GM19099 (cell line): Measurements from ENCODE around the gene UNC50.

ENCODE experiments used
- POLR2A ChIP-seq: IDR thresholded peaks from 3 replicates; pipeline ENCODE4 v1.6.1; 2011; ENCODE audit warnings: low read depth; ENCODE audit not compliant: insufficient read length; ENCODE audit errors: extremely low read depth

Gene UNC50

DNA sequence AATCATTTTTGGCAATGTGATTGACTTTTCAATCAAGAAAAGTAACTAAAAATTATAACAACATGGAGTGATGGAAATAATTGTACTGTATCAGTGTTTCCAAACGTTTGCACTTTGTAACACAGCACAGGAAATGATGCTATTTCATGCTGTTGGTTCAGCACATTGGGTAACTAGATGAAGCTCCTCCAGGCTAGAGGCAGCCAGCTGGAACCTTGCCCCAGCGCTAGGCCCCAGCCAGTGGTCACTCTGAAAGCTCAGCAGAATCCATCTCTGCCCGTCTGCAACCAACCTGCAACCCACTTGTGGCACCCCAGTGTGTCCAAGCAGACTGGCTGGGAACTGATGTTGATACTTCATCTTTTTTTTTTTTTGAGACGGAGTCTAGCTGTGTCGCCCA, 15.3 kb downstream of the UNC50 start:
- no peak for TF ChIP-seq POLR2A

DNA sequence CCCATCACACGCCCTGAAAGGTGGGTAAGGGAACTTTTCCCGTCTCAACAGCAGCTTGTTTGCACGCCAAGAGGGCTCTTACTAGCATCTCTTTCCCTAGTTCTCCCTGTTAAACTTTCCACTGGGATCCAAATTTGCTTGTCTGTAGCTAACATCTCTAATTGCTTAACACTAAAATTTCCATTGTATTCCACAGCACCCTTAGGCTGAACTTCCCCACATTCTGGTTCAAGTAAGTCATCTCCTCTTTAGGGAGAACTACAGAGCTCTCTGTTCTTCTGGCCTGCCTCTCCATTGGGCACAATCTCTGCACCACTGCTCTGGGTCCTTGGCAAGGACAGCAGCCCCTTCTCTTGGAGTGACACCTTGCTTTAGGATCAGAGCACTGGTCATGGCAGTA, 24.0 kb downstream of the UNC50 start:
- TF ChIP-seq POLR2A = no peak

DNA sequence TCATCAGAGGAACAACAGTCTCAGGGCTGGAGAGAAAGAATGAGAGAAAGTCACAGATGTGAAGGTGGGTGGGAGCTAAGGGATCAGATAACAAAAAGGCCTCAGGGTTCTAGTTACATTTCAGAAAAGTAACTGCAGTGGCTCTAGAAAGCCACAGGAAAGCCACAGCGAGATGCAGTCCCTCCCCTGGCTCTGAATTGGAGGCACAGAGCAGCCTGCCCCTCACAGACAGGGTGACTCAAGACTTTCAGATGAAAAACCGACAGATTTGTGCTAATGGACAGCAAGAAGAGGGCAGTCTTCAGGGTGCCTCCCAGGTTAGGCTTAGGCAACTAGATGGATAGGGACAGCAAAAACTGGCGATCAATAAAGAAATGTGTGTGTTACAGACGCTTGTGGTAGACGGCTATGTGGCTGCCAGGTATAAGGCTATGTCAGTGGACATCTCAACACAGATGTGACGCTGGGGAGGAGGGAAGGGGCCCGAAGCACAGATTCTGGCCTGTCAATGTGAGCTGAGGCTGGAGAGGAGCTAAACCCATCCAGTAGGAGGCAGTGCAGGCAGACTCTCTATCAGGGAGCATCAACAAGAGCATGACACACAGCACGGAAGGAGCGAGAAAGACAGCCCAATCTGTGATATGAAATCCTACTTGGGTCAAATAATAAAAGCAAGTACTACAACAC, 26.2 kb downstream of the UNC50 start:
- no peak for TF ChIP-seq POLR2A

DNA sequence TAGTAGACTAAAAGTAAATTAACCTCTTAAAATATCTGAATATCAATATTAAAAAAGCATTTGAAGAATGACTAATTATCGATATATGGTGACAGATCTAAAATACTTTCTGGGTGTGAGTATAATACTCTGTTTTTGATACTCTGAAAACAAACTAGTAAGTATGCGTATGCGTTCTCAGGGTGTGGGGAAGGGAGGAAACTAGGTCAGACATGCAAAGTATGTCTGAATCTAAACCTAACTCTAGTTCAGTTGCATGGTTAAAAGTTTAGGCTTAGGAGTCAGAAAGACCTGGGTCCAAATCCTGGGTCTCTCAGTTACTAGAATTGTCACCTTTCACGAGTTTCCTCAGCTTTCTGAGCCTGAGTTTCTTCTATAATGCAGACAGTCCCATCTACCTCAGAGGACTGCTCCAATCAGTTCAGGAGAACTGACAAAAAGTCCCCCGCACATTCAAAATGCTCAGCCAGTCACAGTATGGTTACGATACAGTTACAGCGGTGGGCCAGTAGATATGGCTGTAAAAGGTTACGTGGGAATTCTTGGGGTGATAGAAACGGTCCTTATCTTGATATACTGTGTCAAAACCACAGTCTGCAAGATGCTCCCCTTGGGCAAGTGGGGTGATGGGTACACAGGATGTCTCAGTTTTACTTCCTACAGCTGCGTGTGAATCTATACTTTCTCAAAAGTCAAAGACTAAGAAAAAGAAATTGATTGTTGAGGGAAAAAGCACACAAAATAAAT, 29.2 kb downstream of the UNC50 start:
- TF ChIP-seq POLR2A = no peak

DNA sequence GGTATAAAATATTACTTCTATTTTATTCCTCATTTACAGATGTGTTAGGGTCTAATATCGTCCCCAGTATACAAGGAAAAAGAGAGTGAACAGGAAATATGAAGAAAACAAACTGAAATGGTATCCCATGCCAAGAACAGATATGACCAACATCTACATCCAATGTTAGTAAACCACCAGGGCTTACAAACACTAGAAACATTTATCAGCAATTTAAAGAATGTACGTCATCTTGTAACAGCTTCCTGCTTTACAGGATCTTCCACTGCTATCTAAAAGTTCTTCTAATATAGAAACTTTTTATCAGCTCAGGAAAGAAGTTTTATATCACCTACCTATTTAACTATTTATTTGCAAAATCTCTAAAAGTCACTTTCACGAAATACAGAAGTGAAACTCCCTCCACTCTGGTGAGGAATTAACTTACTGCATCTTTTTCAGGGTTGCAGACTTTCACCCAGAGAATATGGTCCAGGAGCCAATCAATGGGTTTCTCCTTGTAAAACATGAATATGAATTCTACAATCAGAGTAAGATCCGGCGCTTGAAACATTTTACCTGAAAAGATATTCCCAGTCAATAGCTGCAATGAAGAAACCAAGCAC, 35.2 kb downstream of the UNC50 start:
- no peak for TF ChIP-seq POLR2A

DNA sequence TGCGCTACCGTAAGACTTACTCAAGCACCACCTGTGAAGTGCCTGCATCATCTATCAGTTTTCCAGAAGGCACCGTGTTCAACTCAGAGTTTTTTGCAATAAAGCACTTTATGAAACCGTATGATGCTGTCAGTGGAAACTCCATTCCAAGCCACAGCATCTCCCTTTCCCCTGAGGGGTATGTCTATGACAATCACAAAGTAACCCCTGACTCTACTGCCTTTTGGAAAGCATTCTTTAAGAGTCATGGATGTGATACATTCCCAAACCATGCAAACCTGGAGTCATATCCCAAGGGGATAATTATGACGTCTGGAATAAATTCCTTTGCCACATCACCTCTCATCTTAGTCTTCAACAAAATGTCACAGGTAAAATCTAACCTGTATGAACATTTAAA, 39.2 kb downstream of the UNC50 start:
- no peak for TF ChIP-seq POLR2A

DNA sequence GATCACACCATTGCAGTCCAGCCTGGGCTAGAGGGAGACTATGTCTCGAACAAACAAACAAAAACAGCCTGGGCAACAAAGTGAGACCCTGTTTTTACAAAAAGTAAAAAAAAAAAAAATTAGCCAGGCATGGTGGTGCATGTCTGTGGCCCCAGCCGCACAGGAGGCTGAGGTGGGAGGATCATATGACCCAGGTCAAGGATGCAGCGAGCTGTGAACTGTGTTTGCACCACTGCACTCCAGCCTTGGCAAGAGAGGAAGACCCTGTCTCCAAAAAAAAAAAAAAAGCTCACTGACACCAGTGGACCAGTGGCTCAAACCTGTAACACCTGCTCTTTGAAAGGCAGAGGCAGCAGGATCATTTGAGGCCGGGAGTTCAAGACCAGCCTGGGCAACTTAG, 40.1 kb downstream of the UNC50 start:
- no peak for TF ChIP-seq POLR2A

DNA sequence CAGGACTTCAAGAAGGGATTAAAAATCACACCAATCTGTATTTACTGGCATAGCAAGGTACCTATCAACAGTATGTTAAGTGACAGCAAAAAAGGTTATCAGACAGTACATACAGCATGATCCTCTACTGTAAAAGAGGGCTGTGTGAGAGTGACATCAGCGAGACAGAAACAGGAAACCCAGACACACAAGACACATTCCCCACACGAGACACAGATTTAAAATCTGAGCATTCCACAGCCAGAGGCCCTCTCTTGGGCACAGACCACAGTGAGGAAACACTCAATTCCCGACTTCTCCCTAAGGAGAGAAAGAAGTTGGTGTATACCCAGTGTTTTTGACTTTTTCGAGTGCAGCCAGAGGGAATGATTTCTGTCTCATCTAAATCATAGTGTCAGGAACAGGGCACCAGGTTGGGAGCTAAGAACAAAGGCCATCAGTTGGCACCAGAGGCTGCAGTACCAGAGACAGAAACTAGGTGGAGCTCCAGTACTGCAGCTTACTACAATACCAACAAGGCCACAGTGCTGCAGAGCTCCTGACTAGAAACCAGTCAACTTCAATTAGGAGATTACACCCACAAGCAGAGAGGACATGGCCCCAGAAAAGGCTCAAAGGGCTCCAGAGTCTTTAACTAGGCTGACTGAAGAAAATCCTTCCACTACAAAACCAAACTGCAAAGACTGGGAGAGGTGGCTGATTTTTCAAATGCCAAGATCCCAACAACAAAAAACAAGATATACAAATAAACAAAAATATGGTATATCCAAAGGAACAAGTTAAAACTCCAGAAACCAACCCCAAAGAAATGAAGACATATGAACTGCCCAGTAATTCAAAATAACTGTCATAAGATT, 41.0 kb downstream of the UNC50 start:
- TF ChIP-seq POLR2A = no peak

DNA sequence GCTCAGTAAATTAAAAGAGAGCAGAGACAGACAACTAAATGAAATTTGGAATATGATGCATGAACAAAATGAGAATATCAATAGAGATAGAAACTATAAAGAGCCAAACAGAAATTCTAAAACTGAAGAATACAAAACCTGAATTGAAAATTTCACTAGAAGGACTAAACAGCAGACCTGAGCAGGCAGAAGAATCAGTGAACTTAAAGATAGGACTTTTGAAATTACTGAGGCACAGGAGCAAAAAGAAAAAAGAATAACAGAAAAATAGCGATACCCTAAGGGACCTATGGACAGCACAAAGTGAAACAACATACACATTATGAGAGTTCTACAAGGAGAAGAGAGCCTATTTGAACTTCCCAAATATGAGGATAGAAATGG, 41.6 kb downstream of the UNC50 start:
- TF ChIP-seq POLR2A = no peak

DNA sequence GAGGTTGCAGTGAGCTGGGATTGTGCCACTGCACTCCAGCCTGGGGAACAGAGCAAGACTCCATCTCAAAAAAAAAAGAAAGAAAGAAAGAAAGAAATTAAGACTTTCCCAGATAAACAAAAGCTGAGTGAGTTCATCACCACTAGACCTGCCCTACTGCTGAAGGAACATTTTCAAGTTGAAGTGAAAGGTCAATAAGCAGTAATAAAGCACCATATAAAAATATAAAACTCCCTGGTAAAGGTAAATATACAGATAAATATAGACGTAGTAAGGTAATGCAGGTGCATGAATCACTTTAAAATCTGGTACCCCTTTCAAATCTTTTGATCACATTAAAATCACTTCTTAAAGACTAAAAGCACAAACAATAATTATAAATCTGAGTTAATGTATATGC, 42.6 kb downstream of the UNC50 start:
- no peak for TF ChIP-seq POLR2A

DNA sequence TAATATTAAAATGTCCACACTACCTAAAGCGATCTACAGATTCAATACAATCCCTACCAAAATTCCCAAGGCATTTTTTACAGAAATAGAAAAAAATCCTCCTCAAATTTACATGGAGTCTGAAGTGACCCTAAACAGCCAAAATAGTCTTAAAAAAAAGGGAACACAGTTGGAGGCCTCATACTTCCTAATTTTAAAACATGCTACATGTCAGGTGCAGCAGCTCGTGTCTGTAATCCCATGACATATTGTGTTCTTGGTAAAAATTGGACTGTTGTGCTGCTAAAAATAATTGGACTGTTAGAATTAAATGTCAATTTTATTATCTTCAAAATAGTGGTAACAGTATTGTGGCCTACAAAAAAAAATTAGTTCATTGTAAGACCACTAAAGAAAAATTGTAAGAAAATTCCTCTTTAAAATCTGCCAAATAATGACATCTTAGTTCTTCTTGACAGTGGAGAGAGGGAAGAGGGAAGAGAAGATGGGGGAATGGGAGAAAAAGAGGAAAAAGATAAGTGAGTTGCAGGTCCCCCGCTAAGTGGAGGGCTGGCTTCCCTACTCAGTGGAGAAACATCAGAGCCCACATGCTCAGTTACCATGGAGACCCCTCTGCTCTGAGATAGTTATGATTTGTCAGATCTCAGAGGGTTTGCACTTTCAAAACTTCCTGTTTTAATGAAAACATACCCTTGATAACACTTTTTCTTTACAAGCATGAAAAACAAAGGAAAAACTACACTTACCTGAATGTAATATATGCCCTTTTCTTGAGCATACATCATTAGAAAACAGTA, 46.5 kb downstream of the UNC50 start:
- TF ChIP-seq POLR2A = no peak

DNA sequence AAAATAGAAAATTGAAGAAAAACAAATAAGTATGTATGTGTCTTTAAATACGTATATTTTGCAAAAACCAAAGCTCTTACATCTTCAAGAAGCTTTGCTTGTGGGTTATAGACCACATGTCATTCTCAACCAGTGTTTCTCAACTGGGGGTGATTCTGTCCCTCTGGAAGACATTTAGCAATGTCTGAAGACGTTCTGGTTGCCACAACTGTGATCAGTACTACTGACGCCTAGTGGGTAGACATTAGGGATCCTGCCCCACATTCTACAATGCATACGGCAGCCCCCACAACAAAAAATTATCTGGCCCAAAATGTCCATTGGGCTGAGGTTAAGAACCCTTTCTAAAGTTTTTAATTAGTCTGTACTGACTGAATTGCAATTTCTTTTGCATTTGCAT, 48.4 kb downstream of the UNC50 start:
- TF ChIP-seq POLR2A = no peak

DNA sequence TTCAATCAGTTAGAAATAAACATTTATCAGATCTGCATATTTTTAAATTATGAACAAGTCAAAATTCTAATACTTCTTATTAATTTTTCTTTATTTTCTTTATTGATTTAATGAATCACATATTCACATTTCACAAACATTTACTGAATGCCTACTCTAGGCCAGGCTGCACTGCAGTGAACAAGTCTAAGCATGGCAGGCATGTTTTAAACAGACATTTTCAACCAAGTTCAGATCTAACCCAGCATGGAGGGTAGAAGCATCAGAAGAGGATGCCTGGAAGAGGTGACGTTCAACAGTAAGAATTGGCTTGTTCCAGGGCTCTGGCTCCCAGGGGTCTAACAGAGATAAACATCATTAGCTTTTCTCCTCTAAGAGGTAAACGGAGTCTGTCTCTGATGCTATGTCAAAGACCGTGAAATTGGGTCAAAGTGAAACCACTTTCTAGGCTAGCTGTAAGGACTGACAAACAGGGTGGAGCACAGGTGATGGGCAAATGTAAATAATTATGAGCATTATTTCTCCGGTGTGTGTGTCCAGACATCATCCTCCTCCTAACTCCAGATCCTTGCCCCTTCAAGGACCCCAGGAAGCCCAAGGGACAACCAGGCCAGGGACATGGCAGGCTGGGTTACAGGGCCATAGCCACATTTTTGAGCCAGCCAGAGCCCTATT, 50.6 kb downstream of the UNC50 start:
- TF ChIP-seq POLR2A = no peak

DNA sequence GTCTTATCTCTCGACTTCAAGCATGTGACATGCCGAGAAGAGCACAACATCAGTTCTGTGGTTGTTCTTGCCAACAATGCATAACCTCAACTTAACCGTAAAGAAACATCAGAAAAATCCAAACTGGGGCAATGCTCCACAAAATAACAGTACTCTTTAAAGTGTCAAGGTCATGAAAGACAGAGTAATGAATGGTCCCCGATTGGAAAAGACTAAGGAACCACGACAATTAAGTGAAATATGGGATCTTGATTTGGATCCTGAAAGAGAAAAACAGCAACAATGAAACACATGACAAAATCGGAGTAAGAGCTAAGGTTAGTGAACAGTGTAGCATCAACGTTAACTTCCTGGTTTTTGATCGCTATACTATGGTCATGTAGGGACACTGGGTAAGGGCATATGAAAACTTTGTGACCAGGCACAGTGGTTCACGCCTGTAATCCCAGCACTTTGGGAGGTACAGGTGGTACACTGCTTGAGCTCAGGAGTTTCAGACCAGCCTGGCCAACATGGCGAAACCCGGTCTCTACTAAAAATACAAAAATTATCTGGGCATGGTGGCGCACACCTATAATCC, 55.2 kb downstream of the UNC50 start:
- TF ChIP-seq POLR2A = no peak
